PC-3 (cell line): ENCODE data around the gene KRT6A.

ENCODE experiments used
- EZH2 ChIP-seq: fragments of 300-600 bp; sonication (generic); IDR thresholded peaks from one replicate; pipeline ENCODE4 v1.6.1; 2017; ENCODE audit warnings: antibody characterized with exemption, mild to moderate bottlenecking, low read length; ENCODE audit not compliant: unreplicated experiment
- TF ChIP-seq, protein P1 (sequence below): fragments of 300-600 bp; sonication (generic); conservative IDR thresholded peaks from 2 replicates; pipeline ENCODE4 v1.5.1; 2017; ENCODE audit warnings: antibody characterized with exemption, low read depth, mild to moderate bottlenecking, low read length

GRCh38 chr12:52452101-52452500, 41.0 kb downstream of the KRT6A start, which contains the start of gene KRT6B:
- TF ChIP-seq EZH2, result no peak
- TF ChIP-seq, protein P1, sequence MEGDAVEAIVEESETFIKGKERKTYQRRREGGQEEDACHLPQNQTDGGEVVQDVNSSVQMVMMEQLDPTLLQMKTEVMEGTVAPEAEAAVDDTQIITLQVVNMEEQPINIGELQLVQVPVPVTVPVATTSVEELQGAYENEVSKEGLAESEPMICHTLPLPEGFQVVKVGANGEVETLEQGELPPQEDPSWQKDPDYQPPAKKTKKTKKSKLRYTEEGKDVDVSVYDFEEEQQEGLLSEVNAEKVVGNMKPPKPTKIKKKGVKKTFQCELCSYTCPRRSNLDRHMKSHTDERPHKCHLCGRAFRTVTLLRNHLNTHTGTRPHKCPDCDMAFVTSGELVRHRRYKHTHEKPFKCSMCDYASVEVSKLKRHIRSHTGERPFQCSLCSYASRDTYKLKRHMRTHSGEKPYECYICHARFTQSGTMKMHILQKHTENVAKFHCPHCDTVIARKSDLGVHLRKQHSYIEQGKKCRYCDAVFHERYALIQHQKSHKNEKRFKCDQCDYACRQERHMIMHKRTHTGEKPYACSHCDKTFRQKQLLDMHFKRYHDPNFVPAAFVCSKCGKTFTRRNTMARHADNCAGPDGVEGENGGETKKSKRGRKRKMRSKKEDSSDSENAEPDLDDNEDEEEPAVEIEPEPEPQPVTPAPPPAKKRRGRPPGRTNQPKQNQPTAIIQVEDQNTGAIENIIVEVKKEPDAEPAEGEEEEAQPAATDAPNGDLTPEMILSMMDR, result no peak
